ENCODE data around the gene TADA2B.

Gene TADA2B

GRCh38 chr4:7017446-7018048 lies 25.6 kb upstream of the TADA2B start:
- no peak for DNase-seq (ENCODE audit: low read depth in 2 of 2)

GRCh38 chr4:7018281-7018680 lies 24.9 kb upstream of the TADA2B start:
- DNase-seq (ENCODE audit: low read depth in 2 of 2), result no peak

GRCh38 chr4:7019367-7019766 lies 23.8 kb upstream of the TADA2B start:
- DNase-seq (ENCODE audit: low read depth in 2 of 2), result no peak

GRCh38 chr4:7020290-7020689 lies 22.9 kb upstream of the TADA2B start:
- no peak for DNase-seq (ENCODE audit: low read depth in 2 of 2)

GRCh38 chr4:7020856-7021255 lies 22.3 kb upstream of the TADA2B start:
- DNase-seq (ENCODE audit: low read depth in 2 of 2), result no peak

GRCh38 chr4:7021355-7021754 lies 21.8 kb upstream of the TADA2B start:
- no peak for DNase-seq (ENCODE audit: low read depth in 2 of 2)

- no peak for DNase-seq (ENCODE audit: low read depth in 2 of 2)
Observed at GRCh38 chr4:7021930-7022664, 21.1 kb upstream of the TADA2B start.

- DNase-seq (ENCODE audit: low read depth in 2 of 2), result no peak
Observed at GRCh38 chr4:7023486-7023885, 19.7 kb upstream of the TADA2B start.

- no peak for DNase-seq (ENCODE audit: low read depth in 2 of 2)
Observed at GRCh38 chr4:7023901-7024300, 19.3 kb upstream of the TADA2B start.

GRCh38 chr4:7024336-7024890 lies 18.8 kb upstream of the TADA2B start:
- no peak for DNase-seq (ENCODE audit: low read depth in 2 of 2)

GRCh38 chr4:7025040-7025602 lies 18.1 kb upstream of the TADA2B start:
- DNase-seq (ENCODE audit: low read depth in 2 of 2), result no peak

- no peak for DNase-seq (ENCODE audit: low read depth in 2 of 2)
Observed at GRCh38 chr4:7026107-7026506, 17.1 kb upstream of the TADA2B start.

GRCh38 chr4:7027284-7027683 lies 15.9 kb upstream of the TADA2B start:
- no peak for DNase-seq (ENCODE audit: low read depth in 2 of 2)

- no peak for DNase-seq (ENCODE audit: low read depth in 2 of 2)
Observed at GRCh38 chr4:7027913-7028312, 15.3 kb upstream of the TADA2B start.

GRCh38 chr4:7029212-7029611 lies 14.0 kb upstream of the TADA2B start:
- no peak for DNase-seq (ENCODE audit: low read depth in 2 of 2)

GRCh38 chr4:7029921-7030320 lies 13.3 kb upstream of the TADA2B start:
- DNase-seq (ENCODE audit: low read depth in 2 of 2), result no peak

- DNase-seq (ENCODE audit: low read depth in 2 of 2), result no peak
Observed at GRCh38 chr4:7030856-7031255, 12.3 kb upstream of the TADA2B start.

GRCh38 chr4:7031558-7032449 lies 11.4 kb upstream of the TADA2B start:
- DNase-seq (ENCODE audit: low read depth in 2 of 2), result no peak

GRCh38 chr4:7032596-7032995 lies 10.6 kb upstream of the TADA2B start:
- DNase-seq (ENCODE audit: low read depth in 2 of 2), result no peak

- no peak for DNase-seq (ENCODE audit: low read depth in 2 of 2)
Observed at GRCh38 chr4:7034262-7035081, 8.7 kb upstream of the TADA2B start.

GRCh38 chr4:7037425-7037824 lies 5.7 kb upstream of the TADA2B start:
- DNase-seq (ENCODE audit: low read depth in 2 of 2), result no peak
